BLaER1 (cell line): ENCODE data around the gene CHTF18.
"Not testable (repeated sequence)": the region's sequence is repeated elsewhere in the genome, so short reads cannot be mapped to it uniquely, and the experiment has no call there.

Experiments used
- H3K27ac ChIP-seq: shearing (Covaris generic); formaldehyde crosslinking; 2 replicates; pipeline ENCODE4 v1.8.1; 2022
- H3K27me3 ChIP-seq: shearing (Covaris generic); formaldehyde crosslinking; 2 replicates; pipeline ENCODE4 v1.8.1; 2022
- H3K36me3 ChIP-seq: shearing (Covaris generic); formaldehyde crosslinking; 2 replicates; pipeline ENCODE4 v1.8.1; 2022
- H3K4me1 ChIP-seq: shearing (Covaris generic); formaldehyde crosslinking; 2 replicates; pipeline ENCODE4 v1.8.1; 2022
- H3K4me2 ChIP-seq: shearing (Covaris generic); formaldehyde crosslinking; 2 replicates; pipeline ENCODE4 v1.8.1; 2022
- H3K4me3 ChIP-seq: shearing (Covaris generic); formaldehyde crosslinking; 2 replicates; pipeline ENCODE4 v1.8.1; 2022
- H3K9ac ChIP-seq: shearing (Covaris generic); formaldehyde crosslinking; 2 replicates; pipeline ENCODE4 v1.8.1; 2022
- H3K9me3 ChIP-seq: shearing (Covaris generic); formaldehyde crosslinking; 2 replicates; pipeline ENCODE4 v1.8.1; 2022
- H4K20me1 ChIP-seq: shearing (Covaris generic); formaldehyde crosslinking; 2 replicates; pipeline ENCODE4 v1.8.1; 2022
- Cebpa-rat ChIP-seq: shearing (Covaris generic); IDR thresholded peaks from 2 replicates; pipeline ENCODE4 v1.8.1; 2022

The CHTF18 gene

GRCh38 chr16:747978-748746 lies 40.3 kb upstream of the CHTF18 start:
- Histone ChIP-seq H4K20me1 (no peaks in the 10 kb centered on the region), H3K36me3 (no peaks in the 10 kb centered on the region), H3K4me1 (0 out of 2 replicates have a peak, but pooled peaks cover 4% of the 10 kb centered on the region)

DNA sequence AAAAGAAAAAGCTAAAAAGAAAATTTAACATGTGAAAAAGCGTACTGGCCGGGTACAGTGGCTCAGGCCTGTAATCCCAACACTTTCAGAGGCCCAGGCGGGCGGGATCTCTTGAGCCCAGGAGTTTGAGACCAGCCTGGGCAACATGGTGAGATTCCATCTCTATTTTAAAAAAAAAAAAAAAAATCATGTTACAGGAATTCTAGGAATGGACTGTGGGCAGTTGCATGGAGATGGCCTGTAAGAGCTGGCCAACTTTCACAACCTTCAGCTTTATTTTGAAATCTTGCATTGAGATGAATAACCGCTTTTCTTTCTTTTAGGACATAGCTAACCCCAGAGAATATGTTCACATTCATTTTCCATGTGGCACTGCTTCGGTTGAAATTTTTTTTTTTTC lies 39.4 kb upstream of the CHTF18 start:
- TF ChIP-seq Cebpa-rat = no peak
- no peaks in the 10 kb centered on the region for H3K27me3 ChIP-seq
- H3K9me3 ChIP-seq = no peaks in the 10 kb centered on the region
- H3K9ac ChIP-seq = no peak overlapping the region
- H3K4me1 ChIP-seq = 0 out of 2 replicates have a peak, but pooled peaks cover 4% of the 10 kb centered on the region
- no peak overlapping the region for H3K27ac ChIP-seq
- no peaks in the 10 kb centered on the region for H3K36me3 ChIP-seq
- no peaks in the 10 kb centered on the region for H4K20me1 ChIP-seq
- no peak overlapping the region for H3K4me3 ChIP-seq
- H3K4me2 ChIP-seq = no peak overlapping the region

More at GRCh38 chr16:747978-748746, 40.3 kb upstream of the CHTF18 start:
- TF ChIP-seq Cebpa-rat = no peak
- Histone ChIP-seq H3K4me2 (no peak overlapping the region), H3K9me3 (no peaks in the 10 kb centered on the region), H3K27ac (no peak overlapping the region), H3K4me3 (no peak overlapping the region), H3K9ac (no peak overlapping the region), H3K27me3 (no peaks in the 10 kb centered on the region)

DNA sequence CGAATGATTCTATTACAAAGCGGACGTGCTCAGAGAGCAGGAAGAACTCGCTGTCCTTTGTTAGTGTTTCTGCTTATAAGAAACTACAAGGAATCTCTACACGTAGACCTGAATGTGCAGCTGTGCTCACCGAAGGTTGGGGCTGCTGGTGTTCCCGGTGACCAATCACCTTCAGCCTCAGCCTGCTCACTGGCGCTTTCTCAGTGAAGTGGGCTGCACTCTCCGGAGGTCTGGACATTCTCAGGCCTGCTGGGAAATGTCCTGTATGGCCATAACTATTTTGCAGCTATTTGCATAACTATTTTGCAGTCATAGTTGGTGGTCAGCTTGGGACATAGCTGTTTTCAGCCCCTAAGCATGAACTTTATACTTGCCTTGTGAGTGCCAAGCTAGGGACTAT lies 37.9 kb upstream of the CHTF18 start:
- Histone ChIP-seq H3K4me3 (no peak overlapping the region), H3K27me3 (no peaks in the 10 kb centered on the region), H3K9me3 (no peaks in the 10 kb centered on the region), H3K27ac (no peak overlapping the region), H3K9ac (no peak overlapping the region), H3K4me2 (no peak overlapping the region), H4K20me1 (no peaks in the 10 kb centered on the region), H3K36me3 (no peaks in the 10 kb centered on the region), H3K4me1 (peaks cover 8% of the 10 kb centered on the region; the same call in 1 of the 2 replicates)
- TF ChIP-seq Cebpa-rat = no peak

DNA sequence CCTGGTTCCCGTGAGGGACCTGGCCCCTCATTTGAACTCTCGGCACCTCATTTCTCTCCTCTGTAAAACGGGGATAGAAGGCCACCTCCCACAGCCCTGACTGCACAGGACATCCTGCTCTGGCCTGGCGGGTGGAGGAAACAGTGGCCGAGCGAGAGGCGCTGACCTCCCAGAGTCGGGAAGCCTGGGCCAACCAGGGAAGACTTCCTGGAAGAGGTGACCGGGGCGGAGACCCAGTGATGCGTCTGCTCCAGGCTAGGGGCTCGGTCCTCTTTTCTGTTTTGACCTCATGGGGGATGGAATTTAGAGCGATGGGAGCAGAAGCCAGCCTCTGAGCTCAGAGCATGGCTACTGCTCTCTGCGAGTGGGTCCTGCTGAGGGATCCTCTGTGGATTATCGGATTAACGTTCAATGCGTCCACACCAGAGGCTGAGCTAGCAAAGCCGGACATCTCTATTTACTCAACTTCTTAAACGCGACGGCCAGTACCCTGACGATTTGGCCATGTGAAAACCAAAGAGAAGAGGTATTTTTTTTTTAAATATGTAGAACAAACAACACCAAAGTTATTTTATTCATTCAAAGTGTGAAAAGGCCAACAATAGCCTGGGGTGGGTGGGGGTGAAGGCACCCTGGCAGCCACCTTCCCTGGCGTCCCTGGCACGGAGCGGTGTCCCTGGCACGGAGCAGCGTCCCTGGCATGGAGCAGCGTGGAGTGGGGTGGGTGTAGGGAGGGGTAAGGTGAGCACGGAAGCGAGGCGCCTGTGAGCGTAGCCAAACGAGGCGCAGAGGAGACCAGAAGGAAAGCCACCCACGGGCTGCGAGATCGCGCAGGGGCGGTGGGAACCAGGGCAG lies 37.0 kb upstream of the CHTF18 start:
- H3K36me3 ChIP-seq = no peaks in the 10 kb centered on the region
- no peak overlapping the region for H3K27ac ChIP-seq
- H3K4me1 ChIP-seq = peaks cover 7% of the 10 kb centered on the region; the same call in 1 of the 2 replicates
- H3K9me3 ChIP-seq = no peaks in the 10 kb centered on the region
- no peaks in the 10 kb centered on the region for H3K27me3 ChIP-seq
- no peak overlapping the region for H3K9ac ChIP-seq
- H4K20me1 ChIP-seq = no peaks in the 10 kb centered on the region
- no peak overlapping the region for H3K4me2 ChIP-seq
- TF ChIP-seq Cebpa-rat = no peak
- H3K4me3 ChIP-seq = no peak overlapping the region

DNA sequence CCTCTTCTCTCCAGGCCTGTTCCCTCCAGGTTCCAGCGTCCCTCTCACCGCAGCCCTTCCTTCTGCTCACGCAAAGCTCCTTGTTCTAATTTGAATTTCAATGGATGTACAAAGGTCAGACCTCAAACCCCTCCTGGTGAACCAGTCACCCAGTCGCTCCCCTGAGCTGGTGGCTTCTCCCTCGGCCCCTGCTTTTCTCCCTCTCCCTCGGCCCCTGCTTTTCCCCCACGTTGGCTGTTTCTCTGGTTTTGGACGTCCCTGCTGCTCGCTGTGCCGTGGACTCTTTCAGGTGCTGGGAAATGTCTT lies 36.5 kb upstream of the CHTF18 start:
- Histone ChIP-seq H3K4me3 (no peak overlapping the region), H3K36me3 (no peaks in the 10 kb centered on the region), H3K4me2 (no peak overlapping the region), H3K27ac (no peak overlapping the region), H3K9me3 (no peaks in the 10 kb centered on the region), H3K27me3 (no peaks in the 10 kb centered on the region), H3K4me1 (peaks cover 12% of the 10 kb centered on the region), H3K9ac (no peak overlapping the region), H4K20me1 (no peaks in the 10 kb centered on the region)
- no peak for TF ChIP-seq Cebpa-rat

DNA sequence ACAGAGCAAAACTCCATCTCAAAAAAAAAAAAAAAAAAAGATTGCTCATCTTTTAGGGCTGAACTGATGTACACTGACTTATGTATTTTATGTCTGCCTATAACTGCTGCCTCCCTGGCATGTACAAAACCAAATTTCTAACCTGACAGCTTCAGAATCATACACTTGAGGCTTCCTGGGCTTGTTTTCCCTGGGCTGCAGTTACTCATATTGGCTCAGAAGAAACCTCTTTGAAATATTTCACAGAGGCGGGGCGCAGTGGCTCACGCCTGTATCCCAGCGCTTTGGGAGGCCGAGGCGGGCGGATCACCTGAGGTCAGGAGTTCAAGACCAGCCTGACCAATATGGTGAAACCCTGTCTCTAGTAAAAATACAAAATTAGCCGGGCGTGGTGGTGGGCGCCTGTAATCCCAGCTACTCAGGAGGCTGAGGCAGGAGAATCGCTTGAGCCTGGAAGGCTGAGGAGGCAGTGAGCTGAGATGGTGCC lies 34.3 kb upstream of the CHTF18 start:
- not testable (repeated sequence) for H3K27ac ChIP-seq, H4K20me1 ChIP-seq, H3K27me3 ChIP-seq, H3K9ac ChIP-seq, H3K9me3 ChIP-seq, H3K4me3 ChIP-seq, H3K36me3 ChIP-seq
- H3K4me2 ChIP-seq = peak overlapping the region; percentile 42; the same call in 1 of the 2 replicates
- H3K4me1 ChIP-seq = peaks cover 26% of the 10 kb centered on the region

GRCh38 chr16:754656-755055 lies 33.8 kb upstream of the CHTF18 start:
- Histone ChIP-seq H3K27ac (no peak overlapping the region), H4K20me1 (no peaks in the 10 kb centered on the region), H3K9me3 (no peaks in the 10 kb centered on the region), H3K36me3 (no peaks in the 10 kb centered on the region), H3K4me1 (peaks cover 26% of the 10 kb centered on the region), H3K4me3 (no peak overlapping the region), H3K4me2 (peak overlapping the region; percentile 42), H3K27me3 (no peaks in the 10 kb centered on the region), H3K9ac (no peak overlapping the region)
- no peak for TF ChIP-seq Cebpa-rat

- Histone ChIP-seq H4K20me1 (no peaks in the 10 kb centered on the region), H3K4me2 (peak overlapping the region; percentile 80; the same call in 1 of the 2 replicates)
- no peak for TF ChIP-seq Cebpa-rat
These were observed 32.0 kb upstream of the CHTF18 start for GRCh38 chr16:756428-756827.

DNA sequence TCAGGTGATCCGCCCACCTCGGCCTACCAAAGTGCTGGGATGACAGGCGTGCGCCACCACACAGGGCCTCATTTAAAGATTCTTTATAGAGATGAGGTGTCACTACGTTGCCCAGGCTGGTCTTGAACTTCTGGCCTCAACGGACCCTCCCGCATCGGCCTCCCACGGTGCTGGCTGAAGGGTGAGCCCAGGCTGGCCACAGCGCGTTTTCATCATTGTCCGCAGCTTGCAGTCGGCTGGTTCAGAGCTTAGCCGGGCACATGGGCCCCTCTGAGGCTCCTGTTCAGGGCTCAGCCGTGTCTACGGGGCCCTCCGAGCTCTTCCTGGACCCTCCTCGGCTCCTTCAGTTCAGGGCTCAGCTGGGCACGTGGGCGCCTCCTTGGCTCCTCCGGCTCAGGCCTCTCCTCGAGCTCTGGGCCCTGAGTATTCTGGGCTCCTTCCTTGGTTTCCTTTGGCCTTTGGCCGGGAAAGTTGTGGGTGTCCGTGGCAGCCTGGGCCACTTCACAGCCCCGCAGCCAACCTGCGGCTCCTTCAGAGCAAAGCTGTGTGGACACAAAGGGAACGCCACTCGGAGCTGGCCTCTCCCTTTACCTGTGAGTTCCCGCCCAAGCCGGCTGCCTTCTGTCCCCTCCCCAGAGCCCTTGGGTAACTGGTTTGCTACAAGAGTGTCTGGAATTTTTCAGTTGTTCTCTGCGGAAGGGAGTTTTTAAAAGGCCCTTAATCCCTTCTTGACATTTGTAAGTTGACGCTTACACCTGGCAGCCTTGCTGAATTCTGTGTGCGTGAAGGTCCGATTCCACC lies 29.1 kb upstream of the CHTF18 start:
- no peaks in the 10 kb centered on the region for H3K9me3 ChIP-seq
- no peak overlapping the region for H3K27ac ChIP-seq
- no peak for TF ChIP-seq Cebpa-rat
- no peaks in the 10 kb centered on the region for H3K36me3 ChIP-seq
- no peak overlapping the region for H3K4me3 ChIP-seq
- H3K9ac ChIP-seq = no peak overlapping the region
- H3K27me3 ChIP-seq = no peaks in the 10 kb centered on the region
- no peak overlapping the region for H3K4me2 ChIP-seq
- H3K4me1 ChIP-seq = peaks cover 53% of the 10 kb centered on the region
- H4K20me1 ChIP-seq = no peaks in the 10 kb centered on the region

More at GRCh38 chr16:756428-756827, 32.0 kb upstream of the CHTF18 start:
- Histone ChIP-seq H3K9ac (no peak overlapping the region), H3K9me3 (no peaks in the 10 kb centered on the region), H3K4me3 (no peak overlapping the region), H3K27me3 (no peaks in the 10 kb centered on the region), H3K4me1 (peaks cover 35% of the 10 kb centered on the region), H3K27ac (no peak overlapping the region), H3K36me3 (no peaks in the 10 kb centered on the region)
